Body of pancreas (tissue), 4 donors: ENCODE measurements around the gene TBRG4.

Experiments used
- POLR2A ChIP-seq, 3 donors: fragments of 450-650 bp; IDR thresholded peaks; one replicate each; pipeline ENCODE4 v1.6.1; 2016; ENCODE audit warnings: antibody characterized with exemption in 3 of 3, mild to moderate bottlenecking in 2 of 3
- TF ChIP-seq, protein P1 (sequence below), 7 experiments: fragments of 450-650 bp in 4 of 7; fragments of 200-600 bp in 3 of 7; sonication (generic) in 3 of 7; IDR thresholded peaks; one replicate each; pipeline ENCODE4 v1.5.1; 2016 to 2019; ENCODE audit warnings: antibody characterized with exemption in 7 of 7

DNA sequence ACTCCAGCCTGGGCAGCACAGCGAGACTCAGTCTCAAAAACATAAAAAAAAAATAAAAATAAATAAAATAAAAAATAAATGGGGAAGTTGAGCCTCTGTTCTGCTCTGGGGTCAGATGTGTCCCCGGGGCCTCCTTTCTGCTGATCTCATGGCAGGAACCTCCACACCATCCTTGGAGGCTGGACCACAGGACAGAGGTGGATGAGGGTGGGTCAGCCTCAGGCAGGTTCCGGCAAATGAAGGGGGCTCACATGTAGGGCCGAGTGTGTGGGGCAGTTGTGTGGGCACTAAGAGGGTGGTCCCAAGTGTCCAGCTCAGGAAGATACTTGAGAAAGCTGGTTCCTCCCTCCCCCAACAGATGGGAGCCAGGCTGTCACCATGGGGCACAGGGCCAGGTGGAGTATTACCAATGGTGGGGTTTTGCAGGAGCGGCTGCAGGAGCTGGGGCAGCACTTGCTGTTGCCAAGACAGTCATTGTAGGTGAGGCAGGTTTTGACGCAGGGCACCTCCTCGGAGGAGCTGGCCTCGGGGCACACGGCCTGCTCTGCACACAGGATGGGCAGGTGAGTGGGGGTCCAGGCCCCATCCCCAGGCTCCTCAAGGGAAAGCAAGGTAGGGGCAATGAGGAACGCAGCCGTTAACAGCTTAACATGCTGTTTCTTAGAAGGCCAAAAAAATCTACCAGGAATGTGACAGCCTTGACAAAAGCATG is 13.9 kb upstream of the TBRG4 start:
- TF ChIP-seq, protein P1, sequence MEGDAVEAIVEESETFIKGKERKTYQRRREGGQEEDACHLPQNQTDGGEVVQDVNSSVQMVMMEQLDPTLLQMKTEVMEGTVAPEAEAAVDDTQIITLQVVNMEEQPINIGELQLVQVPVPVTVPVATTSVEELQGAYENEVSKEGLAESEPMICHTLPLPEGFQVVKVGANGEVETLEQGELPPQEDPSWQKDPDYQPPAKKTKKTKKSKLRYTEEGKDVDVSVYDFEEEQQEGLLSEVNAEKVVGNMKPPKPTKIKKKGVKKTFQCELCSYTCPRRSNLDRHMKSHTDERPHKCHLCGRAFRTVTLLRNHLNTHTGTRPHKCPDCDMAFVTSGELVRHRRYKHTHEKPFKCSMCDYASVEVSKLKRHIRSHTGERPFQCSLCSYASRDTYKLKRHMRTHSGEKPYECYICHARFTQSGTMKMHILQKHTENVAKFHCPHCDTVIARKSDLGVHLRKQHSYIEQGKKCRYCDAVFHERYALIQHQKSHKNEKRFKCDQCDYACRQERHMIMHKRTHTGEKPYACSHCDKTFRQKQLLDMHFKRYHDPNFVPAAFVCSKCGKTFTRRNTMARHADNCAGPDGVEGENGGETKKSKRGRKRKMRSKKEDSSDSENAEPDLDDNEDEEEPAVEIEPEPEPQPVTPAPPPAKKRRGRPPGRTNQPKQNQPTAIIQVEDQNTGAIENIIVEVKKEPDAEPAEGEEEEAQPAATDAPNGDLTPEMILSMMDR (IDR thresholded peaks at IDR 0.05): no peak
- TF ChIP-seq POLR2A (IDR thresholded peaks at IDR 0.05): no peak
